ENCODE measurements around the gene CIDEC.

DNA sequence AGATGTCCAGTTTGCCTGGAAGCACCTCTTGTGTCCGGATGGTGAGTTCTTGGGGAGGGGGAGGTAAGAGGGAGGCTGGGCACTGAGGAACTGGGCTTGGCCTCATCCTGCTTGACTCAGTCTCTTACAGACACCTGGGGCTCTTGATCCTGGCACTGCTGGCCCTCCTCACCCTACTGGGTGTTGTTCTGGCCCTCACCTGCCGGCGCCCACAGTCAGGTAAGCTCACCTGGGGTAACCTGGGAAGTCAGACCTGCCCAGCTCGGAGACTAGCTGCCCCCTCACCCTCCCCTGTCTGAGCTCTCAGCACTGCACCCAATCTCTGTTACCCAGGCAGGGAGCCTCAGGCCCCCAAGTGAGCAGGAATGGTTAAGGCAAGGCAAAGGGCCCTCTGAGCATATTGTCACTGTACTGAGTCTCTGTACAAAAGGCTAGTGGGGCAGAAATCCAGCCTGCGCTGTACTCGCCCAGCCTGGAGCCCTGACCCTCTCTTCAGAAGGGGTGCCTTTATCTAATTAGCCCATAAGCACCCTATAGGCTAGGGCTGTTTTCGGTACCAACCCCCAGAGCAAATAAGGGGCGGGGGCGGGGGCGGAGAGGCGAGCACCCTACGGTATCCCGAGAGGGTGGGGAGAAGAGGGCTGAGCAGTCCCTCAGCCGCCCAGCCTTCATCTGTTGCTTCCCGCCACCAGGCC lies 34.7 kb upstream of the CIDEC start:
- no peak for TF ChIP-seq CTCF (IDR thresholded peaks at IDR 0.05; ENCODE audit: low read depth, low read length)
- TF ChIP-seq EZH2phosphoT487 (IDR thresholded peaks at IDR 0.05; ENCODE audit: low read depth): no peak

All from OCI-LY3 (cell line).